H9 (cell line): ENCODE data around the gene HSPE1. TPM values are rescaled to one million over a fixed set of nuclear protein-coding genes. Genes with fewer than 3 reads are reported as not detected.

Experiments used
- DNase-seq: peaks from one replicate; pipeline ENCODE4 v3.0.0-alpha.2; 2017
- H2AFZ ChIP-seq: one replicate; pipeline ENCODE4 v1.6.1; 2013; ENCODE audit warnings: mild to moderate bottlenecking, low read length, control low read depth, moderate library complexity
- H2AK5ac ChIP-seq: 2 replicates; pipeline ENCODE4 v1.6.1; 2013; ENCODE audit warnings: low read length, control low read depth, mixed read lengths; ENCODE audit not compliant: insufficient read length
- H2BK120ac ChIP-seq: one replicate; pipeline ENCODE4 v1.6.1; 2013; ENCODE audit warnings: low read depth, mild to moderate bottlenecking, low read length, control low read depth, inconsistent platforms; ENCODE audit not compliant: poor library complexity, severe bottlenecking
- H2BK12ac ChIP-seq: 2 replicates; pipeline ENCODE4 v1.6.1; 2013; ENCODE audit warnings: low read length, control low read depth, mixed read lengths, low read depth; ENCODE audit not compliant: insufficient read length
- H2BK15ac ChIP-seq: 2 replicates; pipeline ENCODE4 v1.6.1; 2013; ENCODE audit warnings: low read depth, low read length, control low read depth
- H2BK20ac ChIP-seq: one replicate; pipeline ENCODE4 v1.6.1; 2013; ENCODE audit warnings: low read depth, mild to moderate bottlenecking, low read length, control low read depth, inconsistent platforms; ENCODE audit not compliant: poor library complexity, severe bottlenecking
- H2BK5ac ChIP-seq: 2 replicates; pipeline ENCODE4 v1.6.1; 2013; ENCODE audit warnings: low read length, control low read depth, mixed read lengths; ENCODE audit not compliant: insufficient read length
- H3K14ac ChIP-seq: 2 replicates; pipeline ENCODE4 v1.6.1; 2013; ENCODE audit warnings: low read length, control low read depth; ENCODE audit not compliant: insufficient read depth
- H3K18ac ChIP-seq: 2 replicates; pipeline ENCODE4 v1.6.1; 2013; ENCODE audit warnings: low read depth, mild to moderate bottlenecking, mixed read lengths, low read length, control low read depth; ENCODE audit not compliant: insufficient read length
- H3K23ac ChIP-seq: 2 replicates; pipeline ENCODE4 v1.6.1; 2013; ENCODE audit warnings: low read length, control low read depth, mixed read lengths, low read depth; ENCODE audit not compliant: insufficient read length
- H3K23me2 ChIP-seq: 2 replicates; pipeline ENCODE4 v1.6.1; 2013; ENCODE audit warnings: low read depth, mild to moderate bottlenecking, mixed read lengths, low read length, control low read depth; ENCODE audit not compliant: insufficient read length, poor library complexity, severe bottlenecking
- H3K27ac ChIP-seq: 2 replicates; pipeline ENCODE4 v1.5.1; 2013; ENCODE audit warnings: low read length, control low read depth, mixed read lengths, low read depth; ENCODE audit not compliant: insufficient read length
- H3K27me3 ChIP-seq: 2 replicates; pipeline ENCODE4 v1.6.1; 2013; ENCODE audit warnings: low read length, control low read depth, inconsistent platforms; ENCODE audit not compliant: insufficient read depth
- H3K4ac ChIP-seq: 2 replicates; pipeline ENCODE4 v1.6.1; 2013; ENCODE audit warnings: low read depth, mild to moderate bottlenecking, control low read depth, inconsistent platforms, low read length, moderate library complexity
- H3K4me1 ChIP-seq: 2 replicates; pipeline ENCODE4 v1.6.1; 2013; ENCODE audit warnings: low read length, control low read depth, inconsistent platforms; ENCODE audit not compliant: insufficient read depth
- H3K4me2 ChIP-seq: 2 replicates; pipeline ENCODE4 v1.6.1; 2013; ENCODE audit warnings: low read length, control low read depth, mixed read lengths; ENCODE audit not compliant: insufficient read length, insufficient read depth
- H3K56ac ChIP-seq: 2 replicates; pipeline ENCODE4 v1.6.1; 2013; ENCODE audit warnings: low read depth, mild to moderate bottlenecking, mixed read lengths, low read length, control low read depth; ENCODE audit not compliant: insufficient read length
- H3K79me1 ChIP-seq: 2 replicates; pipeline ENCODE4 v1.6.1; 2013; ENCODE audit warnings: low read depth, mild to moderate bottlenecking, moderate library complexity, low read length, control low read depth, inconsistent platforms; ENCODE audit not compliant: insufficient read depth, poor library complexity, severe bottlenecking
- H3K79me2 ChIP-seq: 2 replicates; pipeline ENCODE4 v1.6.1; 2013; ENCODE audit warnings: low read length, control low read depth, inconsistent platforms; ENCODE audit not compliant: insufficient read depth
- H3K9ac ChIP-seq: 2 replicates; pipeline ENCODE4 v1.6.1; 2013; ENCODE audit warnings: low read length, control low read depth, mixed read lengths; ENCODE audit not compliant: insufficient read length; ENCODE audit errors: extremely low read depth
- H3K9me3 ChIP-seq: one replicate; pipeline ENCODE4 v1.6.1; 2013; ENCODE audit warnings: low read depth, low read length, inconsistent platforms; ENCODE audit not compliant: control insufficient read depth
- H3T11ph ChIP-seq: one replicate; pipeline ENCODE4 v1.6.1; 2013; ENCODE audit warnings: mild to moderate bottlenecking, low read length, control low read depth, inconsistent platforms
- H4K20me1 ChIP-seq: one replicate; pipeline ENCODE4 v1.6.1; 2013; ENCODE audit not compliant: control insufficient read depth, insufficient read length, insufficient read depth
- H4K5ac ChIP-seq: 2 replicates; pipeline ENCODE4 v1.6.1; 2013; ENCODE audit warnings: low read depth, mild to moderate bottlenecking, mixed read lengths, low read length, control low read depth; ENCODE audit not compliant: insufficient read length
- H4K8ac ChIP-seq: replicated peaks from 2 replicates; pipeline ENCODE4 v1.6.1; 2013; ENCODE audit warnings: low read length, control low read depth, mixed read lengths, low read depth; ENCODE audit not compliant: insufficient read length
- H4K91ac ChIP-seq: 2 replicates; pipeline ENCODE4 v1.6.1; 2013; ENCODE audit warnings: low read depth, mild to moderate bottlenecking, moderate library complexity, mixed read lengths, low read length, control low read depth; ENCODE audit not compliant: insufficient read length
- H3K27ac Mint-ChIP-seq, 3 experiments: 2 replicates in 2 of 3; 3 replicates in 1 of 3; pipeline ENCODE4 v1.8.0; 2020 to 2021; ENCODE audit warnings: mixed read lengths in 3 of 3, mild to moderate bottlenecking in 1 of 3, moderate library complexity in 1 of 3
- H3K27me3 Mint-ChIP-seq: 2 replicates; pipeline ENCODE4 v1.8.0; 2021; ENCODE audit warnings: low read depth, mild to moderate bottlenecking, moderate library complexity, mixed read lengths
- H3K36me3 Mint-ChIP-seq, 3 experiments: 2 replicates in 2 of 3; 3 replicates in 1 of 3; pipeline ENCODE4 v1.8.0; 2020 to 2021; ENCODE audit warnings: low read depth in 3 of 3, mixed read lengths in 3 of 3; ENCODE audit not compliant: insufficient read depth in 1 of 3
- H3K4me1 Mint-ChIP-seq, 2 experiments: 2 replicates each; pipeline ENCODE4 v1.8.0; 2020; ENCODE audit warnings: mixed read lengths in 2 of 2
- H3K4me3 Mint-ChIP-seq, 2 experiments: 2 replicates in 1 of 2; 3 replicates in 1 of 2; pipeline ENCODE4 v1.8.0; 2020 to 2021; ENCODE audit warnings: mild to moderate bottlenecking in 2 of 2, mixed read lengths in 2 of 2, moderate library complexity in 1 of 2
- H3K9me3 Mint-ChIP-seq, 2 experiments: 2 replicates in 1 of 2; 3 replicates in 1 of 2; pipeline ENCODE4 v1.8.0; 2020; ENCODE audit warnings: mild to moderate bottlenecking in 2 of 2, mixed read lengths in 2 of 2, moderate library complexity in 1 of 2
- CTCF ChIP-seq: fragments of 200-600 bp; sonication (generic); conservative IDR thresholded peaks from 3 replicates; pipeline ENCODE4 v1.8.0; 2021; ENCODE audit warnings: antibody characterized with exemption, mild to moderate bottlenecking
- WGBS: extraction: QIAGEN DNeasy Blood & Tissue Kit; methylation state at CpG from one replicate; pipeline ENCODE4 v1.1.7; 2013; ENCODE audit warnings: missing lambda C conversion rate, low lambda C conversion rate, mixed read lengths; ENCODE audit not compliant: insufficient read length; ENCODE audit errors: extremely low coverage; 5-methylcytosine and 5-hydroxymethylcytosine counted together
- total RNA-seq: library from RNA; stranded (reverse); gene quantifications from 2 replicates; pipeline ENCODE4 v1.2.1, GENCODE V29; 2021

Gene HSPE1
- total RNA-seq, 1 experiment from 2014 or later: 347 TPM

GRCh38 chr2:197543206-197543605 lies 43.0 kb downstream of the HSPE1 start:
- no peak overlapping the region for H2BK12ac ChIP-seq
- H3K18ac ChIP-seq: no peak overlapping the region
- Mint-ChIP-seq H3K4me1 (peaks cover 5 to 7% of the 10 kb centered on the region in 2 experiments), H3K9me3 (no peaks in the 10 kb centered on the region), H3K4me3 (no peak overlapping the region), H3K36me3 (peaks cover 29 to 70% (median 54%) of the 10 kb centered on the region in 3 experiments), H3K27ac (peak overlapping the region in 2 of 3 experiments; percentile 2 to 33; a peak in 2 of 7 replicates), H3K27me3 (no peaks in the 10 kb centered on the region)
- no peak overlapping the region for H2AK5ac ChIP-seq
- no peak overlapping the region for H3K23ac ChIP-seq
- H4K5ac ChIP-seq: no peak overlapping the region
- no peak overlapping the region for H3K4me2 ChIP-seq
- no peak overlapping the region for H4K8ac ChIP-seq
- H3K56ac ChIP-seq: no peak overlapping the region
- no peak for TF ChIP-seq CTCF
- no peak overlapping the region for H3T11ph ChIP-seq
- H3K79me1 ChIP-seq: peaks cover 3% of the 10 kb centered on the region
- no peak overlapping the region for H3K4ac ChIP-seq
- no peak for DNase-seq
- no peaks in the 10 kb centered on the region; the same call in 1 of the 2 replicates for H3K4me1 ChIP-seq
- H4K20me1 ChIP-seq: no peaks in the 10 kb centered on the region
- H2BK120ac ChIP-seq: no peak overlapping the region
- no peak overlapping the region for H2BK5ac ChIP-seq
- no peaks in the 10 kb centered on the region for H3K23me2 ChIP-seq
- no peak overlapping the region for H3K14ac ChIP-seq
- H2AFZ ChIP-seq: no peak overlapping the region
- H3K9me3 ChIP-seq: no peaks in the 10 kb centered on the region
- no CpG with 5 or more reads among the region's 3 CpGs for WGBS
- no peak overlapping the region for H3K9ac ChIP-seq
- no peak overlapping the region for H2BK20ac ChIP-seq
- no peaks in the 10 kb centered on the region for H3K27me3 ChIP-seq
- no peaks in the 10 kb centered on the region for H3K79me2 ChIP-seq
- no peak overlapping the region for H4K91ac ChIP-seq
- no peak overlapping the region for H2BK15ac ChIP-seq
- H3K27ac ChIP-seq: no peak overlapping the region
